CD14-positive monocyte (primary cell): Measurements from ENCODE around the gene NTNG2. TPM values are rescaled to one million over a fixed set of nuclear protein-coding genes. Genes with fewer than 3 reads are reported as not detected.

Source experiments
- DNase-seq, 3 donors: peaks; one replicate each; pipeline ENCODE4 v3.0.0-alpha.2; 2011 to 2022
- H2AFZ ChIP-seq: 2 replicates; pipeline ENCODE4 v1.6.0; 2012; ENCODE audit warnings: mild to moderate bottlenecking, low read depth, low read length, inconsistent platforms; ENCODE audit not compliant: insufficient read depth, poor library complexity, severe bottlenecking
- H3K27ac ChIP-seq, 2 donors: 1 replicate in 1 of 2; 2 replicates in 1 of 2; pipeline ENCODE4 v1.5.1; 2012 to 2013; ENCODE audit warnings: low read length in 2 of 2, control low read depth in 1 of 2, inconsistent platforms in 1 of 2, low read depth in 1 of 2, mild to moderate bottlenecking in 1 of 2
- H3K27me3 ChIP-seq, 2 donors: one replicate each; pipeline versions ENCODE4 v1.6.0 to v1.6.1; 2011 to 2013; ENCODE audit warnings: low read length in 2 of 2; ENCODE audit not compliant: control insufficient read depth in 2 of 2, insufficient read depth in 2 of 2
- H3K36me3 ChIP-seq, 2 donors: replicated peaks in 1 of 2; 1 replicate in 1 of 2; 2 replicates in 1 of 2; pipeline versions ENCODE4 v1.5.1 to v1.6.1; 2012 to 2013; ENCODE audit warnings: low read length in 2 of 2, control low read depth in 1 of 2, inconsistent platforms in 1 of 2, mild to moderate bottlenecking in 1 of 2; ENCODE audit not compliant: insufficient read depth in 2 of 2, control insufficient read depth in 1 of 2
- H3K4me1 ChIP-seq, 2 donors: 1 replicate in 1 of 2; 2 replicates in 1 of 2; pipeline versions ENCODE4 v1.5.1 to v1.6.1; 2012 to 2013; ENCODE audit warnings: low read length in 2 of 2, control low read depth in 1 of 2, inconsistent platforms in 1 of 2, mild to moderate bottlenecking in 1 of 2, moderate library complexity in 1 of 2; ENCODE audit not compliant: insufficient read depth in 2 of 2, control insufficient read depth in 1 of 2
- H3K4me2 ChIP-seq: replicated peaks from 2 replicates; pipeline ENCODE3; 2012; ENCODE audit warnings: low read length, moderate library complexity, mild to moderate bottlenecking; ENCODE audit not compliant: poor library complexity, severe bottlenecking; ENCODE audit errors: extremely low read depth
- H3K4me3 ChIP-seq, 3 experiments: fragments of 200-600 bp in 1 of 3; sonication (generic) in 1 of 3; replicated peaks in 1 of 3; 1 replicate in 2 of 3; 2 replicates in 1 of 3; pipeline ENCODE4 v1.5.1; 2011 to 2013; ENCODE audit warnings: low read length in 3 of 3, mild to moderate bottlenecking in 3 of 3, control low read depth in 2 of 3, low read depth in 2 of 3, inconsistent platforms in 1 of 3, moderate library complexity in 1 of 3
- H3K79me2 ChIP-seq: 2 replicates; pipeline ENCODE4 v1.6.0; 2012; ENCODE audit warnings: mild to moderate bottlenecking, control low read depth, inconsistent platforms, low read length, moderate library complexity; ENCODE audit not compliant: insufficient read depth
- H3K9ac ChIP-seq: 2 replicates; pipeline ENCODE4 v1.6.0; 2017; ENCODE audit warnings: low read length, mild to moderate bottlenecking; ENCODE audit not compliant: insufficient read depth, poor library complexity, severe bottlenecking
- H3K9me3 ChIP-seq, 2 donors: replicated peaks in 1 of 2; 1 replicate in 1 of 2; 2 replicates in 1 of 2; pipeline versions ENCODE4 v1.5.1 to v1.6.1; 2012 to 2013; ENCODE audit warnings: low read length in 2 of 2, control low read depth in 1 of 2; ENCODE audit not compliant: control insufficient read depth in 1 of 2, insufficient read depth in 1 of 2
- H4K20me1 ChIP-seq: 2 replicates; pipeline ENCODE4 v1.6.0; 2012; ENCODE audit warnings: mild to moderate bottlenecking, low read length, control low read depth, moderate library complexity; ENCODE audit not compliant: insufficient read depth
- H3K27ac Mint-ChIP-seq, 7 donors: one replicate each; pipeline ENCODE4 v1.8.0; 2020; ENCODE audit warnings: mild to moderate bottlenecking in 7 of 7, mixed read lengths in 7 of 7, moderate library complexity in 6 of 7, inconsistent platforms in 2 of 7
- H3K27me3 Mint-ChIP-seq, 3 donors: one replicate each; pipeline ENCODE4 v1.8.0; 2021 to 2022; ENCODE audit warnings: low read depth in 3 of 3, mild to moderate bottlenecking in 3 of 3, mixed read lengths in 3 of 3, moderate library complexity in 3 of 3, inconsistent platforms in 1 of 3
- H3K36me3 Mint-ChIP-seq, 2 donors: one replicate each; pipeline ENCODE4 v1.8.0; 2020; ENCODE audit warnings: mixed read lengths in 2 of 2, inconsistent platforms in 1 of 2, mild to moderate bottlenecking in 1 of 2
- H3K4me1 Mint-ChIP-seq: one replicate; pipeline ENCODE4 v1.8.0; 2020; ENCODE audit warnings: mild to moderate bottlenecking, mixed read lengths
- H3K4me3 Mint-ChIP-seq, 2 donors: one replicate each; pipeline ENCODE4 v1.8.0; 2020; ENCODE audit warnings: mild to moderate bottlenecking in 2 of 2, mixed read lengths in 2 of 2, moderate library complexity in 1 of 2
- H3K9me3 Mint-ChIP-seq, 7 donors: one replicate each; pipeline ENCODE4 v1.8.0; 2020 to 2022; ENCODE audit warnings: mixed read lengths in 7 of 7, mild to moderate bottlenecking in 6 of 7, moderate library complexity in 6 of 7, inconsistent platforms in 2 of 7
- WGBS: methylation state at CpG from one replicate; pipeline ENCODE4 v1.1.5; 2013; ENCODE audit warnings: missing lambda C conversion rate; ENCODE audit not compliant: insufficient coverage; 5-methylcytosine and 5-hydroxymethylcytosine counted together
- intact Hi-C, 2 donors: fragments of 100-400 bp; cut with micrococcal nuclease; formaldehyde crosslinking; loops; one replicate each; pipeline versions ENCODE4 v1.15.0 to v1.15.1; 2023
- polyA plus RNA-seq, 3 donors: library from polyadenylated mRNA; depleted of rRNA in 1 of 3; unstranded in 2 of 3; stranded (reverse) in 1 of 3; fragments of 300-500 nt in 2 of 3; fragments of >200 nt in 1 of 3; fragmentation: Illumina TruSeq in 2 of 3; gene quantifications; 1 replicate in 2 of 3; 2 replicates in 1 of 3; pipeline ENCODE4 v1.2.3, GENCODE V29; 2012 to 2021
- TF ChIP-seq, protein P1 (sequence below): fragments of 200-600 bp; IDR thresholded peaks from one replicate; pipeline ENCODE4 v1.8.0; 2022; ENCODE audit warnings: antibody characterized with exemption, mild to moderate bottlenecking

Gene NTNG2
- polyA plus RNA-seq, 3 donors, result 2.1 to 10.0 (median 5.0) TPM

DNA sequence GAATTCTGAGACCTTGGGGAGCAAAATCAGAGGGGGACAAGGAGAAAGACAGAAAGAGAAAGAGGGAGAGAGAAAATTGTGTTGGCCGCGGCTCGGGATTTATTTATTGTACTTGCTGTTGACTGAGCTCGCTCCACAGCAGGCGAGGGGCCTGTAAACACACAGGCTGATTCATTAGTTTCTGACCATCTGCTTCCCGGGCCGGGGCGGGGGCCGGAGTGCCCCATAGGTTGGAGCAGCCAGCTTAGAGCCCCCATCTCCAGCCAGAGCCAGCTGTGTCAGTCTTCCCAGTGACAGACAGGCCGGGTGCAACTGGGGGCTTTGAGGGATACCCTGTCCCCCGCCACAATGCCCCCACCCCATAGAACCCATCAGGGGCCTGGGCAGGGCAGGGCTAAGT is 30.9 kb downstream of the NTNG2 start:
- WGBS, result 83% methylated on average over 9 of the region's 11 CpGs
- Histone ChIP-seq H2AFZ (no peak overlapping the region), H3K9me3 (no peaks in the 10 kb centered on the region), H3K27ac (no peak overlapping the region), H3K79me2 (no peaks in the 10 kb centered on the region), H4K20me1 (no peaks in the 10 kb centered on the region), H3K4me3 (no peak overlapping the region), H3K4me1 (no peaks in the 10 kb centered on the region), H3K36me3 (no peaks in the 10 kb centered on the region), H3K27me3 (no peaks in the 10 kb centered on the region), H3K4me2 (no peak overlapping the region), H3K9ac (no peak overlapping the region)
- intact Hi-C loops, result no loop called here
- peaks cover 2 to 7% (median 2%) of the 10 kb centered on the region in 3 donors for H3K27me3 Mint-ChIP-seq
- no peaks in the 10 kb centered on the region for H3K4me1 Mint-ChIP-seq
- no peaks in the 10 kb centered on the region for H3K36me3 Mint-ChIP-seq
- no peak for DNase-seq
- H3K4me3 Mint-ChIP-seq, result no peak overlapping the region
- TF ChIP-seq, protein P1, sequence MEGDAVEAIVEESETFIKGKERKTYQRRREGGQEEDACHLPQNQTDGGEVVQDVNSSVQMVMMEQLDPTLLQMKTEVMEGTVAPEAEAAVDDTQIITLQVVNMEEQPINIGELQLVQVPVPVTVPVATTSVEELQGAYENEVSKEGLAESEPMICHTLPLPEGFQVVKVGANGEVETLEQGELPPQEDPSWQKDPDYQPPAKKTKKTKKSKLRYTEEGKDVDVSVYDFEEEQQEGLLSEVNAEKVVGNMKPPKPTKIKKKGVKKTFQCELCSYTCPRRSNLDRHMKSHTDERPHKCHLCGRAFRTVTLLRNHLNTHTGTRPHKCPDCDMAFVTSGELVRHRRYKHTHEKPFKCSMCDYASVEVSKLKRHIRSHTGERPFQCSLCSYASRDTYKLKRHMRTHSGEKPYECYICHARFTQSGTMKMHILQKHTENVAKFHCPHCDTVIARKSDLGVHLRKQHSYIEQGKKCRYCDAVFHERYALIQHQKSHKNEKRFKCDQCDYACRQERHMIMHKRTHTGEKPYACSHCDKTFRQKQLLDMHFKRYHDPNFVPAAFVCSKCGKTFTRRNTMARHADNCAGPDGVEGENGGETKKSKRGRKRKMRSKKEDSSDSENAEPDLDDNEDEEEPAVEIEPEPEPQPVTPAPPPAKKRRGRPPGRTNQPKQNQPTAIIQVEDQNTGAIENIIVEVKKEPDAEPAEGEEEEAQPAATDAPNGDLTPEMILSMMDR, result no peak
- H3K9me3 Mint-ChIP-seq, result no peaks in the 10 kb centered on the region
- H3K27ac Mint-ChIP-seq, result peak overlapping the region in 1 of 7 donors; percentile 68

DNA sequence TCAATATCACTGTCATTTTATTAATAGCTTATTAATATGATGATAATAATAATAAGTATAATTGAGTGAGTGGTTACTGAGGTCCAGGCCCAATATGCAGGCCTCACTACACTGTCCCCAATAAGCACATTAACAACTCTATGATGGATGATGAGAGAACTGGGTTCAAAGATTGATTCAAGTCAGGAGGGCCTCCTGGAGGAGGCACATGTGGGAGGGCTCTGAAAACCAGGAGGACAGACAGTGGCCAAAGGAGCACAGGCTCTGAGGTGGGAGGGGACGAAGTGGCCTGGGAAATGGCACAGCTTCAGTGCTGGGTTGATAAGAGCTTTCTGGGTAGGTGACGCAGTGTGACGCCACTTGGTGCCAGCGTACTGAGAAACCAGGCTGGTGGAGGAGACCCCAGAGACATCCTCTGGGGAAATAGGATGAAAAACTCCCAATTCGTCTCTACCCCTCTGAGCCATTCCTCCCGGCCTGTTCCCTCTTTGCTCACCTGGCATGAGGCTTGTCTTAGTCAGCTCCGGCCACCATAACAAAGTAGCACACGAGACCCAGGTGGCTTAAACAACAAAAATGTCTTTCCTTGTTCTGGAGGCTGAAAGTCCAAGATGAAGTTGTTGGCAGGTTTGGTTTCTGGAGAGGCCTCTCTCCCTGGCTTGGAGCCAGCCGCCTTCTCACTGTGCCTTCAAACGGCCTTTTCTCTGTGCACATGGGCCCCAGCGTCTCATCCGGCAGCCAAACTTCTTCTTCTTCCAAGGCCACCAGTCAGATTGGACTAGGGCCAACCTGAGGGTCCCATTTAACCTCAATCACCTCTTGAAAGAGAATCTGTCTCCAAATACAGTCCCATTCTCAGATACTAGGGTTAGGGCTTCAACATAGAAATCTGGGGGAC is 31.6 kb downstream of the NTNG2 start:
- TF ChIP-seq, protein P1, result no peak
- H3K9me3 ChIP-seq, result no peaks in the 10 kb centered on the region
- H3K79me2 ChIP-seq, result no peaks in the 10 kb centered on the region
- WGBS, result 72% methylated on average over 7 of the region's 12 CpGs
- intact Hi-C loops, result no loop called here
- Mint-ChIP-seq H3K36me3 (no peaks in the 10 kb centered on the region), H3K9me3 (no peaks in the 10 kb centered on the region), H3K27me3 (peaks cover 2 to 8% (median 2%) of the 10 kb centered on the region in 3 donors), H3K4me1 (no peaks in the 10 kb centered on the region), H3K4me3 (no peak overlapping the region), H3K27ac (no peak overlapping the region)
- H3K9ac ChIP-seq, result no peak overlapping the region
- no peak for DNase-seq
- no peaks in the 10 kb centered on the region for H3K27me3 ChIP-seq
- no peak overlapping the region for H3K4me2 ChIP-seq
- no peak overlapping the region for H3K4me3 ChIP-seq
- no peaks in the 10 kb centered on the region for H3K4me1 ChIP-seq
- no peaks in the 10 kb centered on the region for H3K36me3 ChIP-seq
- H3K27ac ChIP-seq, result no peak overlapping the region
- no peaks in the 10 kb centered on the region for H4K20me1 ChIP-seq
- no peak overlapping the region for H2AFZ ChIP-seq
